Vagina (tissue), 2 donors: ENCODE measurements around the gene SMIM17. TPM values are rescaled to one million over a fixed set of nuclear protein-coding genes. Genes with fewer than 3 reads are reported as not detected.

Experiments used
- DNase-seq, 2 donors: peaks; one replicate each; pipeline ENCODE4 v3.0.0-alpha.2; 2017; ENCODE audit errors: extremely low spot score in 2 of 2
- H3K27ac ChIP-seq: fragments of 200-600 bp; sonication (generic); one replicate; pipeline ENCODE4 v1.5.1; 2019
- H3K27me3 ChIP-seq: fragments of 200-600 bp; sonication (generic); one replicate; pipeline ENCODE4 v1.5.1; 2019
- H3K36me3 ChIP-seq, 2 donors: fragments of 200-600 bp; sonication (generic); one replicate each; pipeline ENCODE4 v1.5.1; 2017 to 2019
- H3K4me1 ChIP-seq: fragments of 200-600 bp; sonication (generic); one replicate; pipeline ENCODE4 v1.5.1; 2019
- H3K4me3 ChIP-seq, 2 donors: fragments of 200-600 bp; sonication (generic); 1 replicate in 1 of 2; 2 replicates in 1 of 2; pipeline ENCODE4 v1.5.1; 2016 to 2019
- H3K9me3 ChIP-seq: fragments of 200-600 bp; sonication (generic); one replicate; pipeline ENCODE4 v1.5.1; 2019
- POLR2A ChIP-seq, 2 donors: fragments of 450-650 bp; IDR thresholded peaks; one replicate each; pipeline ENCODE4 v1.6.1; 2017; ENCODE audit warnings: antibody characterized with exemption in 2 of 2, mild to moderate bottlenecking in 2 of 2, moderate library complexity in 2 of 2
- POLR2AphosphoS5 ChIP-seq, 2 donors: sonication (generic); formaldehyde crosslinking; IDR thresholded peaks; one replicate each; pipeline ENCODE4 v1.9.0; 2017; ENCODE audit warnings: antibody characterized with exemption in 2 of 2, mild to moderate bottlenecking in 2 of 2, low read depth in 1 of 2; ENCODE audit not compliant: insufficient read depth in 1 of 2
- intact Hi-C: fragments of 100-400 bp; cut with DNase I; formaldehyde crosslinking; loops from one replicate; pipeline ENCODE4 v1.15.1; 2023
- total RNA-seq: library from RNA; depleted of rRNA; stranded (reverse); fragments of >200 nt; gene quantifications from one replicate; pipeline ENCODE4 v1.2.3, GENCODE V29; 2016
- TF ChIP-seq, protein P1 (sequence below), 3 experiments: fragments of 450-650 bp in 2 of 3; fragments of 200-600 bp in 1 of 3; sonication (generic) in 1 of 3; IDR thresholded peaks; one replicate each; pipeline ENCODE4 v1.5.1; 2017 to 2019; ENCODE audit warnings: antibody characterized with exemption in 3 of 3, mild to moderate bottlenecking in 2 of 3, moderate library complexity in 2 of 3

The SMIM17 gene
- 0.98 TPM for total RNA-seq

- Histone ChIP-seq H3K9me3 (no peaks in the 10 kb centered on the region), H3K27me3 (no peaks in the 10 kb centered on the region), H3K4me3 (no peak within 1 kb of the TSS), H3K36me3 (no peaks in the 10 kb centered on the region), H3K27ac (no peak within 1 kb of the TSS), H3K4me1 (no peaks in the 10 kb centered on the region)
- DNase-seq = no peak
- intact Hi-C loops = no loop called here
- TF ChIP-seq POLR2A (IDR thresholded peaks at IDR 0.05) (no peak), POLR2AphosphoS5 (IDR thresholded peaks at IDR 0.05; ENCODE audit: insufficient read depth in 1 of 2, low read depth in 1 of 2) (no peak)
- TF ChIP-seq, protein P1, sequence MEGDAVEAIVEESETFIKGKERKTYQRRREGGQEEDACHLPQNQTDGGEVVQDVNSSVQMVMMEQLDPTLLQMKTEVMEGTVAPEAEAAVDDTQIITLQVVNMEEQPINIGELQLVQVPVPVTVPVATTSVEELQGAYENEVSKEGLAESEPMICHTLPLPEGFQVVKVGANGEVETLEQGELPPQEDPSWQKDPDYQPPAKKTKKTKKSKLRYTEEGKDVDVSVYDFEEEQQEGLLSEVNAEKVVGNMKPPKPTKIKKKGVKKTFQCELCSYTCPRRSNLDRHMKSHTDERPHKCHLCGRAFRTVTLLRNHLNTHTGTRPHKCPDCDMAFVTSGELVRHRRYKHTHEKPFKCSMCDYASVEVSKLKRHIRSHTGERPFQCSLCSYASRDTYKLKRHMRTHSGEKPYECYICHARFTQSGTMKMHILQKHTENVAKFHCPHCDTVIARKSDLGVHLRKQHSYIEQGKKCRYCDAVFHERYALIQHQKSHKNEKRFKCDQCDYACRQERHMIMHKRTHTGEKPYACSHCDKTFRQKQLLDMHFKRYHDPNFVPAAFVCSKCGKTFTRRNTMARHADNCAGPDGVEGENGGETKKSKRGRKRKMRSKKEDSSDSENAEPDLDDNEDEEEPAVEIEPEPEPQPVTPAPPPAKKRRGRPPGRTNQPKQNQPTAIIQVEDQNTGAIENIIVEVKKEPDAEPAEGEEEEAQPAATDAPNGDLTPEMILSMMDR (IDR thresholded peaks at IDR 0.05) = no peak
Observed at GRCh38 chr19:56642711-56643459, at the start of gene SMIM17. TSS of gene SMIM17 (plus strand) at chr19:56643159. CDS start at chr19:56645668, 2,509 bp downstream.

- H3K36me3 ChIP-seq = peaks cover 0 to 12% of the 10 kb centered on the region in 2 donors
- DNase-seq = no peak
- H3K4me1 ChIP-seq = peaks cover 17% of the 10 kb centered on the region
- H3K4me3 ChIP-seq = peak overlapping the region; percentile 97 to 100
- intact Hi-C loops = no loop called here
- TF ChIP-seq, protein P1 (IDR thresholded peaks at IDR 0.05) = no peak
- TF ChIP-seq POLR2AphosphoS5 (IDR thresholded peaks at IDR 0.05; ENCODE audit: insufficient read depth in 1 of 2, low read depth in 1 of 2) = no peak
- TF ChIP-seq POLR2A (IDR thresholded peaks at IDR 0.05) = no peak
- H3K9me3 ChIP-seq = no peaks in the 10 kb centered on the region
- peak overlapping the region; percentile 74 for H3K27ac ChIP-seq
- H3K27me3 ChIP-seq = no peaks in the 10 kb centered on the region
Observed at GRCh38 chr19:56594446-56594782, 48.5 kb upstream of the SMIM17 start.

- H3K27ac ChIP-seq = peak within 1 kb of the TSS; percentile 74
- H3K4me3 ChIP-seq = peak within 1 kb of the TSS; percentile 97 to 100
- peaks cover 17% of the 10 kb centered on the region for H3K4me1 ChIP-seq
- no peak for DNase-seq
- TF ChIP-seq POLR2A (IDR thresholded peaks at IDR 0.05) (no peak), POLR2AphosphoS5 (IDR thresholded peaks at IDR 0.05; ENCODE audit: insufficient read depth in 1 of 2, low read depth in 1 of 2) (peak; percentile 63 to 88)
- TF ChIP-seq, protein P1 (IDR thresholded peaks at IDR 0.05) = no peak
- intact Hi-C loops = no loop called here
- no peaks in the 10 kb centered on the region for H3K27me3 ChIP-seq
- H3K9me3 ChIP-seq = no peaks in the 10 kb centered on the region
- peaks cover 0 to 12% of the 10 kb centered on the region in 2 donors for H3K36me3 ChIP-seq
Observed at GRCh38 chr19:56594783-56595547, 48.0 kb upstream of the SMIM17 start, which contains the start of gene ZNF71. TSS of gene ZNF71 (plus strand) at chr19:56595302. CDS start at chr19:56601559, 6,257 bp downstream.

- intact Hi-C loops = no loop called here
- TF ChIP-seq POLR2AphosphoS5 (IDR thresholded peaks at IDR 0.05; ENCODE audit: insufficient read depth in 1 of 2, low read depth in 1 of 2) (no peak), POLR2A (IDR thresholded peaks at IDR 0.05) (no peak)
- TF ChIP-seq, protein P1 (IDR thresholded peaks at IDR 0.05) = no peak
Observed at GRCh38 chr19:56595548-56595899, 47.4 kb upstream of the SMIM17 start.

More at GRCh38 chr19:56595548-56595899, 47.4 kb upstream of the SMIM17 start:
- DNase-seq = no peak
- H3K4me1 ChIP-seq = peaks cover 17% of the 10 kb centered on the region
- peak overlapping the region; percentile 74 for H3K27ac ChIP-seq
- peaks cover 0 to 12% of the 10 kb centered on the region in 2 donors for H3K36me3 ChIP-seq
- H3K27me3 ChIP-seq = no peaks in the 10 kb centered on the region
- peak overlapping the region; percentile 97 to 100 for H3K4me3 ChIP-seq
- H3K9me3 ChIP-seq = no peaks in the 10 kb centered on the region
